SK-N-MC (cell line): ENCODE results near the gene VEGFB.
A peak's percentile ranks its signal among the peaks of the same experiment; 100 is the strongest.

Source experiments
- DNase-seq: peaks from one replicate; pipeline ENCODE4 v3.0.0-alpha.2; 2011; ENCODE audit warnings: low read depth, low spot score
- H3K27ac ChIP-seq: fragments of 200-600 bp; sonication (generic); 2 replicates; pipeline ENCODE4 v1.5.1; 2016; ENCODE audit warnings: mixed run types
- H3K36me3 ChIP-seq: fragments of 200-600 bp; sonication (generic); 2 replicates; pipeline ENCODE4 v1.6.1; 2017; ENCODE audit warnings: antibody characterized with exemption, low read length, mixed read lengths; ENCODE audit not compliant: insufficient read depth
- H3K4me3 ChIP-seq: fragments of 200-600 bp; sonication (generic); 2 replicates; pipeline ENCODE4 v1.5.1; 2016
- H3K9ac ChIP-seq: fragments of 200-600 bp; sonication (generic); 2 replicates; pipeline ENCODE4 v1.8.0; 2017; ENCODE audit warnings: mixed run types, mixed read lengths; ENCODE audit not compliant: insufficient read length
- H3K9me3 ChIP-seq: fragments of 200-600 bp; sonication (generic); 2 replicates; pipeline ENCODE4 v1.6.1; 2017; ENCODE audit warnings: low read depth, mild to moderate bottlenecking, antibody characterized with exemption, low read length, moderate library complexity, mixed read lengths
- EZH2 ChIP-seq: fragments of 200-600 bp; sonication (generic); IDR thresholded peaks from one replicate; pipeline ENCODE4 v1.6.1; 2017; ENCODE audit warnings: antibody characterized with exemption
- FOXP2 ChIP-seq: optimal IDR thresholded peaks from 2 replicates; pipeline ENCODE3; 2011; ENCODE audit warnings: mild to moderate bottlenecking, moderate library complexity; ENCODE audit not compliant: insufficient read depth; ENCODE audit errors: extremely low read length, control extremely low read depth
- POLR2AphosphoS5 ChIP-seq: IDR thresholded peaks from 2 replicates; pipeline ENCODE4 v1.6.1; 2012; ENCODE audit warnings: mild to moderate bottlenecking, low read depth, low read length, borderline replicate concordance

Gene VEGFB

DNA sequence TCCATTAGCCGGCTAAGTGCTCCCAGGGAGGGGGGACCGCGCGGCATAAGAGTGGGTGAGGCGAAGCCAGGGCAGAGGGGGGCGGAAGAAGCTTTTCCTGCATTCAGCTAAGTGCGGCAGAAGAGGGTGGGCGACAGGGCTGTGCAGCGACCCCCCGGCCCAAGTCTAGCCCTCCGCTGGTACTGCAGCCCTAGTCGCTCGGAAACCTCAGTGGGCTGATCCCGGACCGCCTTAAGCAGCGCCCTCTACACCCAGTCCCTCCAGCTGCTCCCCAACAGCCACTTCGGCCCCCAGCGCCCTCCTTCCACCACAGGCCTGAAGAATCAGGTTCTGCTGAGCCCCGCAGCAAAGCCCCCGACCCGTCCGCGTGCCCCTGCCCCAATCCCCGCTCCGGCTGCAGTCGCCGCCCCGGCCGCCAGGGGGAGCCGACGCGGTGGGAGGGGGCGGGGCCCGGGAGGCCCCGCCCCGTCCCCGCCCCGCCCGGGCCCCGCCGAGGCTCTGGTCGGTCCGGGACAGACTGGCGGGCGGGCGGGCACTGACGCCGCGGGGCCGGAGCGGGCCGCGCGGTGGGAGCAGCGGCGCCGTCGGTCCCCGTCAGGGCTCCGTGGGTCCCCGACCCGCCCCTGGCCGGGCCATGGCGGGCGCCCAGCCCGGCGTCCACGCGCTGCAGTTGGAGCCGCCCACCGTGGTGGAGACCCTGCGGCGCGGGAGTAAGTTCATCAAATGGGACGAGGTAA is 16.8 kb downstream of the VEGFB start, which contains the start of gene PLCB3:
TSS of gene PLCB3 (plus strand) at position 515 of the 737 bp plus-strand sequence. CDS start at position 635, 120 bp downstream.
- H3K9me3 ChIP-seq: no peaks in the 10 kb centered on the region
- no peak for DNase-seq
- peaks cover 10% of the 10 kb centered on the region; the same call in 1 of the 2 replicates for H3K36me3 ChIP-seq
- H3K27ac ChIP-seq: no peak within 1 kb of the TSS
- TF ChIP-seq EZH2: no peak
- peak; percentile 64; the same call in 1 of the 2 replicates for TF ChIP-seq POLR2AphosphoS5
- H3K4me3 ChIP-seq: peak within 1 kb of the TSS; percentile 94
- H3K9ac ChIP-seq: peak within 1 kb of the TSS; percentile 83

DNA sequence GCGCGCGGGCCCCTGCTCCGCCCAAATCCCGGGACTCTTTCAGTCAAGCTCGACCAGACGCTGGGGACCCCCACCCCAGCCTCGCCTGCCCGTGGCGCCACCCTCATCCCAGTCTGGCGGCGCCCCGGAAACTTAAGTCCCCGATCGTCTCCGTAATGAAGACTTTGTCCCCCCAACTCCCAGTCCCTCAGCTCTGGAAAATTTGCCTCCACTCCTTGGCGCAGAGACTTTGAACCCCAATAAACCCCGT is 17.3 kb downstream of the VEGFB start:
- Histone ChIP-seq H3K36me3 (peaks cover 15% of the 10 kb centered on the region; the same call in 1 of the 2 replicates), H3K9me3 (no peaks in the 10 kb centered on the region), H3K27ac (no peak overlapping the region), H3K4me3 (peak overlapping the region; percentile 94), H3K9ac (peak overlapping the region; percentile 83)
- TF ChIP-seq FOXP2 (no peak), EZH2 (no peak), POLR2AphosphoS5 (no peak)
- no peak for DNase-seq

DNA sequence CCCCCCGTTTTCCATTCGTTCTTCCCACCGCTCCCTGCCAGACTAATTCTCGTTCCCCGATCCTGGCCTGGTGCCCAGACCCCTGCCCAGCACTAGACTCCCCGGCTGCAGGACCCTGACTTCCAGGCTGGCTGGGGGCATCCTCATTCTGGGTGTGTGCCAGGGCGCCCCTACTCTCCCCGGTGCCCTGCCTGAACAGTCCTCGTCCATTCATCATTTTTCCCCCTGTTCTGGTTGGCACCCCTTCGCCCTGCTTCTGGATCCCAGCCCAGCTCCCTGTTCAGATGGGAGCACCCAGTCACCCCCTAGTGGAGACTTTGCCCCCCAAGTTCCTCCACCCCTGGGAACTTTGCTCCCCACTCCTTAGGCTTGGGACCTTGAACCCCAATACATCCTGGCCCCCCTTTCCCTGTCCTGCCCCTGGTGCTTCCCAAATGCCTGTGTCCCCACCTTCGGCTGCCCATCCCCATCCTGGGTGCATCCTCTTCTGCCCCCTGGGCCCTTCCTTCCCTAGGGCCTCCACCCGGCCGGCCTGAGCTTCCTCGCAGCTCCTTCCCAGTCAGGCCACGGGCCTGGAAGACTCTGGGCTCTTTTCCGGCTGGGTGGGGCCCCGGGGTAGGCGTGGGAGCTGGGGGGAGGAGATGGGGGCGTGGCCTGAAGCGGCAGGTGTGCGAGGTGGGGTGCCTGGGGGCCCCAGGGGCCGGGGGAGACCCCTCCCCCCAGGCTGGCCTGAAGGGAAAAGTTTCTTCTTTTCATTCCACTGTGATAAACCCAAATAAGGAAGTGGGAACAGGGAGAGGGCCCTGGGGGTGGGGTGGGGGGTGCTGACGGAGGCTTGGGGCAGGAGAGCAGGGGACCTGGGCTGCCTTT is 17.9 kb downstream of the VEGFB start:
- Histone ChIP-seq H3K9ac (peak overlapping the region; percentile 83), H3K9me3 (no peaks in the 10 kb centered on the region), H3K27ac (0 out of 2 replicates have a peak overlapping the region, but pooled peaks have one; percentile 19), H3K4me3 (peak overlapping the region; percentile 94), H3K36me3 (peaks cover 15% of the 10 kb centered on the region; the same call in 1 of the 2 replicates)
- no peak for DNase-seq
- TF ChIP-seq POLR2AphosphoS5: peak; percentile 59; the same call in 1 of the 2 replicates
- TF ChIP-seq EZH2: no peak
- TF ChIP-seq FOXP2: no peak

DNA sequence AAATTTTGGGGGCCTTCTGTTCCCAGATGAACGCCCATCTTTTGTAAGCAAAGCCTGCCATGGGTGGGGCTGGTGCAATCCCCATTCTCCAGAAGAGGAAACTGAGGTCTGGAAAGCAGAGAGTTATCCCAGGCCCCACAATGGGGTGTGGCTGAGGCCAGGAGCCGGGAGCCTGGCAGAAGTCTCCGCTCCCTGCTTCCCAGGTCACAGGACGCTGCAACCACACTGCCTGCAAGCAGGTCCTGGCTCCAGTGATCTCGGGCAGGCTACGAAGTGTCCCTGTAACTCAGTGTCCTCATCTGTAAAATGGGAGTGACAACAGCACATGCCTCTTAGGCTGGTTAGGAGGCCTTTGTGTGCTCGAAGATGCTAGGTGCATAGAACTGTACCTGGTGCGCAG is 18.7 kb downstream of the VEGFB start:
- Histone ChIP-seq H3K9me3 (no peaks in the 10 kb centered on the region), H3K9ac (no peak overlapping the region), H3K36me3 (peaks cover 15% of the 10 kb centered on the region; the same call in 1 of the 2 replicates), H3K27ac (0 out of 2 replicates have a peak overlapping the region, but pooled peaks have one; percentile 19), H3K4me3 (peak overlapping the region; percentile 94)
- TF ChIP-seq FOXP2 (no peak), EZH2 (no peak), POLR2AphosphoS5 (no peak)
- no peak for DNase-seq

DNA sequence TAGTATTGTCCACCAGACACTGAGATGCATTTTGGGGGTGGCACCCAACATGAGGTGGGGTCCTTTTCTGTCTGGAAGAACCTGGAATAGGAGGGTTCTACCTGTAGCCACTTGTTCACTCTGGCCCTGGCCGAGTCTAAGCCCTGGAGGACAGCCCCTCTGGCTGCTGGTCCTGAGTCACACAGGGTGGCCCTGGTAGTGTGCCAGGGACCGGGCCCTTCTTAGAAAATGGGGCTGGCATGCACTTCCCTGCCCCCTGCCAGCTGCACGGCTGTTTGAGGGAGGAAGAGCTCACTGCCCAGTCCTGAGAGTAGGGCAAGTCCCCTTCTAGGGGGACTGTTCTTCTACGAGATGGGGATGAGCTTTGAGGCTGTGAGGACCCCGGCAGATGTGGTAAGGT is 19.1 kb downstream of the VEGFB start:
- H3K4me3 ChIP-seq: no peak overlapping the region
- no peak overlapping the region for H3K27ac ChIP-seq
- DNase-seq: no peak
- H3K36me3 ChIP-seq: peaks cover 17% of the 10 kb centered on the region; the same call in 1 of the 2 replicates
- TF ChIP-seq POLR2AphosphoS5 (no peak), FOXP2 (no peak), EZH2 (no peak)
- H3K9ac ChIP-seq: no peak overlapping the region
- H3K9me3 ChIP-seq: no peaks in the 10 kb centered on the region

DNA sequence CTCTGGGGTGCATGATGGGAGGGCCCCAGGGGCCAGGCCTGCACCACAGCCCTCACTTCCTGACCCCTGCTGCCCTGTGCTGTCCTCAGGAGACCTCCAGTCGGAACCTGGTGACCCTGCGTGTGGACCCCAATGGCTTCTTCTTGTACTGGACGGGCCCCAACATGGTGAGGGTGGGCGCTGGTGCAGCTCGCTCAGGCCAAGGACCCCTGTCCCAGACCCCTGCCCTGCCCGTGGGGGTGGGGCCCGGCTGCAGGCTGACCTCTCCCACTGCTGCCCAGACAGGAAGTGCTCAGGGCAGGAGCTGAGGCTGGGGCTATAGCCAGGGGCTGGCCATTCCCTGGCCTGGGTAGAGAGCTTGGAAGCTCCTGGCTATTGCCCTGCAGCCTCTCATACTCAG is 19.9 kb downstream of the VEGFB start:
- no peak overlapping the region for H3K27ac ChIP-seq
- H3K4me3 ChIP-seq: no peak overlapping the region
- DNase-seq: no peak
- H3K9ac ChIP-seq: no peak overlapping the region
- H3K36me3 ChIP-seq: peaks cover 23% of the 10 kb centered on the region; the same call in 1 of the 2 replicates
- TF ChIP-seq FOXP2: no peak
- TF ChIP-seq POLR2AphosphoS5: no peak
- no peak for TF ChIP-seq EZH2
- H3K9me3 ChIP-seq: no peaks in the 10 kb centered on the region

DNA sequence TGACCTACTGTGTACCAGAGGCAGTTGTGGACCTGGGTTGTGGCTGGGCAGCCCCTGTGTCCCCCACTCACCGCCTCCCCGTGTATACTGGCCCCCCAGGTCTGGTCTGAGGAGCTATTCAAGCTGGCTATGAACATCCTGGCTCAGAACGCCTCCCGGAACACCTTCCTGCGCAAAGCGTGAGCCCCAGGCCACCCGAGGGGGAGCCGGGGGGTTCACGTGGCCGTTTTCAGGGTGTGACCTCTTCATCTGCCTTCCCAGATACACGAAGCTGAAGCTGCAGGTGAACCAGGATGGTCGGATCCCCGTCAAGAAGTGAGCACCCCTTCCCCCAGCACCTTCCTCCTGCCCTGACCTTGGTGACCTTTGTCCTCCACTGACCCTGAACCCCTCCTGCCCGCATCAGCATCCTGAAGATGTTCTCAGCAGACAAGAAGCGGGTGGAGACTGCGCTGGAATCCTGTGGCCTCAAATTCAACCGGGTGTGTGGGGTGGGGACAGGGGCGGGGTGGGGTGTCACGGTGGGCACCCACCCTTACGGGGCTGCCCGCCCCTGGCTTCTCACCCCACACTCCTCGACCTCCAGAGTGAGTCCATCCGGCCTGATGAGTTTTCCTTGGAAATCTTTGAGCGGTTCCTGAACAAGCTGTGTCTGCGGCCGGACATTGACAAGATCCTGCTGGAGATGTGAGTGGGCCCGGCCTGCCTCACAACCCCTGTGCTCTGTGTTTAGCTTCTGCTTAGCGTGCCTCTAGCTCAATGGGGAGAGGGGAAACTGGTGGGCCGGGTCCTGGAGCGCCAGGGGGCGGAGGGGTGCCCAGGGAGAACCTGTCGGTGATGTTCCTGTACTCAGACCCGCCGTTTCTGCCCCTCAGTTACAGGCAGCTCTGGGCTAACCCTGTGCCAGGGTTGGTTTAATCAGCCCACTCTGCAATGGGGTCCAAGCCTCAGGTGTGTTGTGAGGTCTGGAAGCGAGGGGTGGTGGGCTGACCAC is 21.0 kb downstream of the VEGFB start:
- Histone ChIP-seq H3K36me3 (peaks cover 31% of the 10 kb centered on the region; the same call in 1 of the 2 replicates), H3K27ac (no peak overlapping the region), H3K9ac (no peak overlapping the region), H3K4me3 (no peak overlapping the region), H3K9me3 (no peaks in the 10 kb centered on the region)
- TF ChIP-seq EZH2 (no peak), FOXP2 (no peak), POLR2AphosphoS5 (no peak)
- no peak for DNase-seq

DNA sequence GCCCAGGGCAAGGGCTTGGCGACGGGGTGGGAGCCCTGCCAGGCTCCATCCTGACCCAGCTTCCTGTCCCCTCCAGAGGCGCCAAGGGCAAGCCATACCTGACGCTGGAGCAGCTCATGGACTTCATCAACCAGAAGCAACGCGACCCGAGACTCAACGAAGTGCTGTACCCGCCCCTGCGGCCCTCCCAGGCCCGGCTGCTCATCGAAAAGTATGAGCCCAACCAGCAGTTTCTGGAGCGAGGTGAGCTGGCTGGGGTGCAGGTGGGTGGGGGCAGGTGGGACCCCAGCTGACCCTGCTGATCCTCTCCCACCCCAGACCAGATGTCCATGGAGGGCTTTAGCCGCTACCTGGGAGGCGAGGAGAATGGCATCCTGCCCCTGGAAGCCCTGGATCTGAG is 21.9 kb downstream of the VEGFB start:
- Histone ChIP-seq H3K9me3 (no peaks in the 10 kb centered on the region), H3K9ac (no peak overlapping the region), H3K27ac (no peak overlapping the region), H3K4me3 (no peak overlapping the region), H3K36me3 (peaks cover 31% of the 10 kb centered on the region; the same call in 1 of the 2 replicates)
- TF ChIP-seq FOXP2: no peak
- no peak for TF ChIP-seq POLR2AphosphoS5
- TF ChIP-seq EZH2: no peak
- DNase-seq: no peak
